Hippocampal formation (tissue), 2 donors: ENCODE data around the gene C12orf54.
"Not testable (repeated sequence)": the region's sequence is repeated elsewhere in the genome, so short reads cannot be mapped to it uniquely, and the experiment has no call there.

Source experiments
- DNase-seq, 2 donors: peaks; one replicate each; lab custom pipeline; 2025; lab: John Stamatoyannopoulos, UW

The C12orf54 gene

DNA sequence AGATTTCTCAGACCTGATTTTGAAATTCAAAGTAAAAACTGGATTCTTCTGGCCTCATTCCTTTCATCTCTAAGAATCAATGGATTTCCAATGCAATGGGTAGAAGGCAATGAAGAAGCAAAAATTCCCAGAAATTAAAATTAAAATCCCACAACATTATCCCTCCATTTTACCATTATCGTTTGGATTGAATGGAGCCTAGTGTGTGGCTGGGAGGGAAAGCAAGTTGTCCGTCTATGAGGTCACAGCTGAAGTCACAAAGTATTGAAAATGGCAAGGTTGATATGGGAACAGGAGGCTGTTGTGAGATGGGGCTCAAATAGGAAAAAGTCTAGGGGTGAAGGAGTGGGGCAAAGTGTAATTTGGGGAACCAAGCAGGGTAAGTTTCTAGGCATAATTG lies at the start of gene C12orf54:
C12orf54 (plus strand) TSS at position 301 of the 400 bp plus-strand sequence. CDS start 799 bp downstream, outside the sequence.
- DNase-seq = no peak

DNA sequence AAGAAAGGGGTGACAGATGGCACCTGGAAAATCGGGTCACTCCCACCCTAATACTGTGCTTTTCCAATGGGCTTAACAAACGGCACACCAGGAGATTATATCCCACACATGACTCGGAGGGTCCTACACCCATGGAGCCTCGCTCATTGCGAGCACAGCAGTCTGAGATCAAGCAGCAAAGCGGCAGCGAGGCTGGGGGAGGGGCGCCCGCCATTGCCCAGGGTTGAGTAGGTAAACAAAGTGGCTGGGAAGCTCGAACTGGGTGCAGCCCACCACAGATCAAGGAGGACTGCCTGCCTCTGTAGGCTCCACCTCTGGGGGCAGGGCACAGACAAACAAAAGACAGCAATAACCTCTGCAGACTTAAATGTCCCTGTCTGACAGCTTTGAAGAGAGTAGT lies 48.3 kb upstream of the C12orf54 start:
- not testable (repeated sequence) for DNase-seq

DNA sequence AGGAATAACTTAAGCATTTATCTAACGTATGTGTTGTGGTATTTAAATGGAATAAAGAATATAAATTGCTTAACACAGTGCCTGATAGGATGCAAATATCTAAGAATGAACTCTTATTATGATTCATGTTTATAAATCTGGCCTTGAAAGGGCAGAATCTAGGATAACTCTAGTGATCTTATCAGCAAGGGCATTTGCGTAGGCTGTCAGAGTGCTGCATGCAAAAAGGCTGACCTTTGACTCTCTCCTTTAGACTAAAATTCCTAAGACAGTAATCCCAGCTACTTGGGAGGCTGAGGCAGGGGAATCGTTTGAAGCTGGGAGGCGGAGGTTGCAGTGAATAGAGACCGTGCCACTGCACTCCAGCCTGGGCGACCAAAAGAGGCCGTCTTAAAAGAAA lies 41.2 kb upstream of the C12orf54 start:
- DNase-seq = no peak

DNA sequence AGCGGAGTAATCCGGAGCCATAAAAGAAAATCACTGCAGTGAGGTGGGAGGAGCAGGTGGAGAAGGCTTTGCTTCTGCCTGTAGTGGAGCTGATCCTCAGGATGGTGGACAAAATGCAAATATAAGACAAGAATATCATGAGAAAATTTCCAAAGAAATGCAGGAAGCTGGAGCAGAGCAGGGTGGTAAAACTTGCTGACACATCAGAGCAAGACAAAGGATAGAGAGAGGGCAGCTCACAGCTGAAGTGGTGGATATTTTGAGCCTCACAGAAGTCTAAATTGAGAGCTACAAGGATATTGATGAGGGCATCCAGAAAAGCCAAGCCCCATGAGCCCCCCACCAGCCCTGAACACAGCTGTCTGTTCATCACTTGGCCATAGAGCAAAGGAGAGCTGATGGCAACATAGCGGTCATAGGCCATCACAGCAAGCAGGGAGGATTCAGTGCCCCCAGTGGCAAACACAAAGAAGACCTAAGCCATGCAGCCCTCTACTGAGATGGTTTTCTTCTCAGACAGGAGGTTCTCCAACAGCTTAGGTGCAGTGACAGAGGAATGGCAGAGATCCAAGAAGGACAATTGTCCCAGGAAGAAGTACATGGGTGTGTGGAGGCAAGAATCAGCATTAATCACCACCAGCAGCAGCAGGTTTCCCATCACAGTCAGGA lies 40.0 kb upstream of the C12orf54 start:
- no peak for DNase-seq

DNA sequence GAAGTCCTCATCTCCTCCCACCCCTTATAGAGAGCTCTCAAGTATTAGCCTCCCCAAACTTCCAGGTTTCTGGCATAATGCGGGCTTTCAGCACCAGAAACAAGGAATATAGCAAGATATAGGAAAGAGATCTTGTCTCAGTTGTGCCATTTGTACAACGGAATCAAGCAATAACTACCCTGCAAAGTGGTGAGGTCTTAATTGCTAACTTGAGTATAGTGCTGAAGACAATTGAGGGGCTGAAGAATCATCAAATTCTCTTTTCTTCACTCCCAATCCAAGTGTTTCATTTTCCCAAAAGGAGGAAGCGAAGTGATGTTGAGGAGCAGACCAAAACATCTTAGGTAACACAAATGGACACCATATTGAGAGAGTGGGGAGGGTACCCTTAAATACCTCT lies 36.8 kb upstream of the C12orf54 start:
- DNase-seq = no peak

DNA sequence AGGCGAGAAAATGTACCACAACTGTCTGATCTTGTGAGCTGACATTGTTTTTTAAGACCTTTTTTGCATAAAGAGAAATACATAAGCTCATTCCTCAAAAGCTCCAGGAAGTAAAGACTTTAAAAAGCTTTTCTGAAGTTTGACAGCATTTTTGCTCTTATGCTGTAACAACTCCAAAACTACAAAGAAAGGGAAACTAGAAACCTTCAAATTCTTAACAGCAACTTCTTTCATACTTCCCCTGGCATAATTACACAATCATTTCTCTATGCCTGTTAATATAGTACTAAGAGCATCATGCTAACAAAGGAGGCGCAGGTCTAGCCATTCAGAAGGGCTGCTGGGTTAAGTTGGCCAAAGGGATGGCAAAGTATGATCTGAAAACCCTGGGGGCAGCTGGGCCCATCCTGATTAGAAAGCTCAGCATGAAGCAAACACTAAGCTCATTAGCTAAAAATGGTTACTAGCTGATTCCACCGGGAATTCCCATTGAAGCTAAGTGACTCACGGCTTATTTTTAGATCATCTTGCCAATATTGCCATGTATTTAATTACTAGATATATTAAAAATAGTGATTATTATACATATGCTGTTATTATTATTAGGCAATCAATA lies 36.0 kb upstream of the C12orf54 start:
- no peak for DNase-seq

DNA sequence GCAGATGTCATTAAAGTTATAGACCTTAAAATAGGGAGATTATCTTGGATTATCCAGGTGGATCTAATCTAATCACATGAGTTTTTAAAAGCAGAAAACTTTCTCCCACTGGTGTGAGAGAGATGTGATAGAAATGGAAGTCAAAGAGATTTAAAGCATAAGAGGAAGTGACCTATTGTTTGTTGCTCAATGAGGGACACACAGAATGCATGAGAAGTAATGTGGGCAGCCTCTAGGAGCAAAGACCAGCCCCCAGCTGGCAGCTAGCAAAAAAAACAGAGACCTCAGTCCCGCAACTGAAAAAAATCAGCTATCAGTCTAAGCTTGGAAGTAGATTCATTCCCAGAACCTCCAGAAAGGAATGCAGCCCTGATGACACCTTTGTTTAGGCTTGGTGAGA lies 34.5 kb upstream of the C12orf54 start:
- DNase-seq = no peak

DNA sequence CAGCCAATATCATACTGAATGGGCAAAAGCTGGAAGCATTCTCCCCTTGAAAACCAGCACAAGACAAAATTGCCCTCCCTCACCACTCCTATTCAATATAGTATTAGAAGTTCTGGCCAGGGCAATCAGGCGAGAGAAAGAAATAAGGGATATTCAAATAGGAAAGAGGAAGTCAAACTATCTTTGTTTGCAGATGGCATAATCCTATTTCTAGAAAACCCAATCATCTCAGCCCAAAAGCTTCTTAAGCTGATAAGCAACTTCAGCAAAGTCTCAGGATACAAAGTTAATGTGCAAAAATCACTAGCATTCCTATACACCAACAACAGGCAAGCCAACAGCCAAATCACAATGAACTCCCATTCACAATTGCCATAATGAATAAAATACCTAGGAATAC lies 30.9 kb upstream of the C12orf54 start:
- no peak for DNase-seq

DNA sequence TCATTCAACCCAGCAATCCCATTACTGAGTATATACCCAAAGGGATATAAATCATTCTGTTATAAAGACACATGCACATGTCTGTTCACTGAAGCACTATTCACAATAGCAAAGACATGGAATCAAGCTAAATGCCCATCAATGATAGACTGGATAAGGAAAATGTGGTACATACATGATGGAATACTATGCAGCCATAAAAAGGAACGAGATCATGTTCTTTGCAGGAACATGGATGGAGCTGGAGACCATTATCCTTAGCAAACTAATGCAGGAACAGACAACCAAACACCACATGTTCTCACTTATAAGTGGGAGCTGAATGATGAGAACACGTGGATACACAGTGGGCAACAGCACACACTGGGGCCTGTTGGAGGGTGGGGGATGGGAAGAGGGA lies 29.3 kb upstream of the C12orf54 start:
- DNase-seq = not testable (repeated sequence)

DNA sequence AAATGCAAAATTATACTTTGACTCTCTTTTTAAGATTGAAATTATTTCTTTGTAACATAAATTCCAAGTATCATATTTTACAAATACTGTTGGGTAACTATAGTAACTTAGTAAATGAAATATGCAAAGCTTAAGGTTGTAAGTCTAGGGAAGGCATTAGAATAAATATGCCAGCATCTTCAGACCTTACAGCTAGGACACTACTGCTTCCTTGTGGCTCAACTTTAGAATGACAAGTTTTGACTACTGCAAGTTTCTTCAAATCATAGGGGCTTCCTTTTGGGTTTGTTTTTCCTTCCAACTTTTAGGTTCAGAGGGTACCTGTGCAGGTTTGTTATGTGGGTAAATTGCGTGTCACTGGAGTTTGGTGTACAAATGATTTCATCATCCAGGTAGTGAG lies 27.6 kb upstream of the C12orf54 start:
- DNase-seq = no peak

DNA sequence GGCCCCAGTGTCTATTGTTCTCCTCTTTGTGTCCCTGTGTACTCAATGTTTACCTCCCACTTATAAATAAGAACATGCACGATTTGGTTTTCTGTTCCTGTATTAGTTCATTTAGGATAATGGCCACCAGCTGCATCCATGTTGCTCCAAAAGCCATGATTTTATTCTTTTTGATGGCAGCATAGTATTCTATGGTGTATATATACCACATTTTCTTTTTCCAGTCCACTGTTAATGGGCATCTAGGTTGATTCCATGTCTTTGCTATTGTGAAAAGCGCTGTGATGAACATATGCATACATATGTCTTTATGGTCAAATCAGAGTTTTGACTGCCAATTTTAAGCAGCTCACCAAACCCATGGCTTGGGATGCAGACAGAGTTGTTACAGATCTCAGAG lies 27.2 kb upstream of the C12orf54 start:
- DNase-seq = no peak

DNA sequence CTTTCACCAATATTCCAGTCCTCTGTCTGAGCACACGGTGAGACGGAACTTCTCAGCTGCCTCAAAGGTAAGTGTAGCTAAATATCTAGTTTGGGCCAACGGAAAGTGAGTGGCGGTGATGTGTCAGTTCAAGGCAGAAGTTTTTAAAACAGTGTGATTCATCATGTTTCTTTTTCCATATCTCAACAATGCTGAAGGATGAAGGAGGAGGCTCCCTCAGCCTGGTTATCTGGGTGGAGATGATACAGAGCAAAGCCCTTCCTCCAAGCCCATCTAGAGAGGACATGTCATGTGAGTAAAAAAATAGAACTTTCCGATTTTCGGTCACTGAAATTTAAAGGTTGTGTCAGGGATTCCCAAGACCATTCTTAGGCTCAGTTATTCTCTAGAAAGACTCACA lies 23.0 kb upstream of the C12orf54 start:
- DNase-seq = no peak

DNA sequence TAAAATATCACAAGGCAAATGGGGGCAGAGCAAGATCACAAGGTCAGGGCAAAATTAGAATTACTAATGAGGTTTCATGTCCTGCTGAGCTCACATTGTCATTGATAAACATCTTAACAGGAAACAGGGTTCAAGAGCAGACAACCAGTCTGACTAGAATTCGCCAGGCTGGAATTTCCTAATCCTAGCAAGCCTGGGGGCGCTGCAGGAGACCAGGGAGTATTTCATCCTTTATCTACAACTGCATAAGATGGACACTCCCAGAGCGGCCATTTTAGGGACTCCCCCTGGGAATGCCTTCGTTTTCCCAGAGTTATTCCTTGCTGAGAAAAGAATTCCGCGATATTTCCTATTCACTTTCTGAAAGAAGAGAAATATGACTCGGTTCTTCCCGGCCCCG lies 13.3 kb upstream of the C12orf54 start:
- DNase-seq = not testable (repeated sequence)

DNA sequence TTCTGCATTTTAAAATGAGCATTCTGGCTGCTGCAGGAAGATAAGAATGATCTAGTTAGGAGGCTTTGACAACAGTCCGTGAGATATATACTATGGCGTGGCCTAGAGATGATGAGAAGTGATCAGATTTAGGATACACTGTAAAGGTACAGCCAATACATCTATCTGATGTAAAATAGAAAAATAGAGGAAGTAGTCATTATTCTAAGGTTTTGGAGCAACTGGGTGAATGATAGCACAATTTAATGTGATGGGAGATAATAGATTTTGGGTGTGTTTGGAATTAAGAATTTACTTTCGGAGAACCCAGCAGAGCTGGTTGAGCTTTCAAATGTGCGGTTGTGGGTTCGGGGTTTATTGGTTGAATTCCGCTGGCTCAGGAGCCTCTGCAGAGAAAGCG lies 10.0 kb upstream of the C12orf54 start, which contains the start of gene ANP32D:
ANP32D (plus strand) TSS at position 301 of the 400 bp plus-strand sequence. CDS start 106 bp downstream, outside the sequence.
- DNase-seq = no peak

DNA sequence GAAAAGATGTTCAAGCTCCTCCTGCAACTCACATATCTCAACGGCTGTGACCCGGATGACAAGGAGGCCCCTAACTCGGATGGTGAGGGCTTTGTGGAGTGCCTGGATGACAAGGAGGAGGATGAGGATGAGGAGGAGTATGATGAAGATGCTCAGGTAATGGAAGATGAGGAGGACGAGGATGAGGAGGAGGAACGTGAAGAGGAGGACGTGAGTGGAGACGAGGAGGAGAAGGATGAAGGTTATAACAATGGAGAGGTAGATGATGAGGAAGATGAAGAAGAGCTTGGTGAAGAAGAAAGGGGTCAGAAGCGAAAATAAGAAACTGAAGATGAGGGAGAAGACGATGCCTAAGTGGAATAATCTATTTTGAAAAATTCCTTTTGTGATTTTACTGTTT lies 9.2 kb upstream of the C12orf54 start:
- DNase-seq = no peak

DNA sequence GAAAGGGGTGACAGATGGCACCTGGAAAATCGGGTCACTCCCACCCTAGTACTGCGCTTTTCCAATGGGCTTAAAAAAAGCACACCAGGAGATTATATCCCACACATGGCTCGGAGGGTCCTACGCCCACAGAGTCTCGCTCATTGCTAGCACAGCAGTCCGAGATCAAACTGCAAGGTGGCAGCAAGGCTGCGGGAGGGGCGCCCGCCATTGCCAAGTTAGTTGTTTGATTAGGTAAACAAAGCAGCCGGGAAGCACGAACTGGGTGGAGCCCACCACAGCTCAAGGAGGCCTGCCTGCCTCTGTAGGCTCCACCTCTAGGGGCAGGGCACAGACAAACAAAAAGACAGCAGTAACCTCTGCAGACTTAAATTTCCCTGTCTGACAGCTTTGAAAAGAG lies 7.8 kb upstream of the C12orf54 start:
- not testable (repeated sequence) for DNase-seq

DNA sequence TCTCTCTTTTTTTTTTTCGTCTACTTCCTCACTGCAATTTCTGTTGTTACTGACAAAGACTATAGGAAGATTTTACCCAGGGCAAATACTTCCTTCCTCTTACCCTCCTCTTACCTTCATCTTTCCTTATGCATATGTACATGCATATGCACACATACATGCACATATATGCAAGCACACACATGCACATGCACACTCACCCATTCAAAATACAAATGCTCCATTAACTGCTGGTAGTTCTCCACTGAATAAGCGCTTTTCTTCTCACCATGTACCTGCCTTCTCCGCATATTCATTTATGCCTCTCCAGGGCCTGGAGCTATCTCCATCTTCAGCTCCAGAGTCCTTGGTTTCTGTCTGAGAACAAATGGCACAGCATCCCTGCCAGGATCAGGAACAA lies 632 bp downstream of the C12orf54 start:
- no peak for DNase-seq

DNA sequence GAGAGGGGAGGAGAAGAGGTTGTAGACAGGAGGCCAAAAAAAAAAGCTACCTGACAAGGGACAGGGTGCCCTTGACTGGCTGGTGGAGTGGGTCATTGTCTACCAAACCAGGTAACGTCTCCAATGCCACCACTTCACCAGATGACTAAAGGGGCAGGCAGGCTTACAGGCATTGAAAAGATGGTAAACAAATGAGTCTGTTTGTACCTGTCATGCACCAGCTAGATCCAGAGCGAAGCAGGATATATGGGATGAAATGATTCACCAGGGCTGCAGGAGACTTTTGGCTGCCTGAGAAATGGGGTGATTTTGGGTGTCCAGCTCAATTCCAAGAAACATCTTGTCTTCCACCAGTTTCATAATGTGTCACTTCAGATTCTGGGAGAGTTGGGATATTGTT lies 4.0 kb downstream of the C12orf54 start:
- no peak for DNase-seq

DNA sequence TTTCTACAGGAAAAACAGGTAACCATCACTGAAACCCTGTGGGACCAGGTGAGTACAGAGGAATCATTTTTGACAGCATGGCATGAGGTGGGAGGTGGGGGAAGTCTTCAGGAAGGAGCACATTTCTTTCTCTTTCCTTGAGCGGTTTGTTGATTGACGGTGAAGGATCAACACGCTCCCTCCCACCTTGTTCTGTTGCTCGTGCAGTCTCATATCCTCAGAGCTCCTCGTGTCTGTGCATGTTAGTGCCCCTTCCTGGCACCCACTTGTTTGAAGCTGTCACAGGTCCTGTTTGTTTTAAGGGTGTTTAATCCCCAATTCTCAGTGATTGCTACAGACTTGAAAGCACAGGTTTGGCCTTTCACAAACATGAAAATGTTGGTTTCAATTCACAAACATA lies 4.4 kb downstream of the C12orf54 start:
- no peak for DNase-seq

DNA sequence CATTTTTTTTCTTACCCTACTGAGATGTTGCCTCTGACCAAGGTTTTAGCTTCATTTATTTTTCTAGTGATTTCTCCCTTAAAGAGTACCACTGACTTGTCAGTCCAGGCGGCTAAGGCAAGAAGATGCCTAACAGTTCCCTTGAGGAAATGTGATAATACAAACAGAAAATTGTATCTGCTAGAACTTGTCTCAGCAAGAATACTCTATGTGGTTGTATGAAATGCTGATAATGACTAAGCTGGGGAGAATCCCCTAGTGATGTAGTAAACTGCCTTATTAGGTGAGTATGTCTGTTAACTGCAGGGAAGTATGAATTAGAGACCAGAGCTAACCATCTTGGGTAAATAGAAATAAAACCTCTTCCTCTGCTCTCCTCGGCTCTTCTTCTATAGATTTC lies 6.7 kb downstream of the C12orf54 start:
- DNase-seq = no peak

DNA sequence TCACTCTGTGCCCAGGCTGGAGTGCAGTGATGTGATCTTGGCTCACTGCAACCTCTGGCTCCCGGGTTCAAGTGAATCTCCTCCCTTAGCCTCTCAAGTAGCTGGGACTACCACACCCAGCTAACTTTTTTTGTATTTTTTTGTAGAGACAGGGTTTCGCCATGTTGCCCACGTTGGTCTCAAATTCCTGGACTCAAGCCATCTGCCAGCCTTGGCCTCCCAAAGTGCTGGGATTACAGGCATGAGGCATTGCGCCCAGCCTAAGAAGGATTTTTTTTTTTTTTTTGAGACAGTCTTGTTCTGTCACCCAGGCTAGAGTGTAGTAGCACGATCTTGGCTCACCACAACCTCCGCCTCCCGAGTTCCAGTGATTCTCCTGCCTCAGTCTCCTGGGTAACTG lies 7.2 kb downstream of the C12orf54 start:
- DNase-seq = not testable (repeated sequence)

DNA sequence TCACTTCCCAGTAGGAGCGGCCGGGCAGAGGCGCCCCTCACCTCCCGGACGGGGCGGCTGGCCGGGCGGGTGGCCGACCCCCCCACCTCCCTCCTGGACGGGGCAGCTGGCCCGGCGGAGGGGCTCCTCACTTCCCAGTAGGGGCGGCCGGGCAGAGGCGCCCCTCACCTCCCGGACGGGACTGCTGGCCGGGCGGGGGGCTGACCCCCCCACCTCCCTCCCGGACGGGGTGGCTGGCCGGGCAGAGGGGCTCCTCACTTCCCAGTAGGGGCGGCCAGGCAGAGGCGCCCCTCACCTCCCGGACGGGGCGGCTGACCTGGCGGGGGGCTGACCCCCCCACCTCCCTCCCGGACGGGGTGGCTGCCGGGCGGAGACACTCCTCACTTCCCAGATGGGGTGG lies 18.0 kb downstream of the C12orf54 start:
- DNase-seq = not testable (repeated sequence)

DNA sequence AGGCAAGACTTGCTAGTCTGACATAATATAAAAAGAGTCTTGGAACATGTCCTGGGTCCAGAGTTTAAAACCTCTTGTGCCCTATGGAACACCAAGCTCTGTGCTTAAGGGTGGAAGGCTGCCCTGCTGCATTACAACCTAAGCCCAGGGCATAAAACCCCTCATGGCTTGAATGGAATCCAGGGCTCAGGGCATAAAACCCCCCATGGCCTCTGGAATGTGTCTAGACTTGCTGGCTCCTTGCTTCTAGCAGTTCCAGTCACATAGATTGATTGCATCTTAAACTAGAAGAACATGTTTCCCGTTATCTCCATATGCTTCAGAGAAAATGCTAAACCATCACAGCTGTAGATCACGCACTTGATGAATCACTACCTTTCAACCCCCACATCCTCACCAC lies 24.5 kb downstream of the C12orf54 start:
- DNase-seq = not testable (repeated sequence)

DNA sequence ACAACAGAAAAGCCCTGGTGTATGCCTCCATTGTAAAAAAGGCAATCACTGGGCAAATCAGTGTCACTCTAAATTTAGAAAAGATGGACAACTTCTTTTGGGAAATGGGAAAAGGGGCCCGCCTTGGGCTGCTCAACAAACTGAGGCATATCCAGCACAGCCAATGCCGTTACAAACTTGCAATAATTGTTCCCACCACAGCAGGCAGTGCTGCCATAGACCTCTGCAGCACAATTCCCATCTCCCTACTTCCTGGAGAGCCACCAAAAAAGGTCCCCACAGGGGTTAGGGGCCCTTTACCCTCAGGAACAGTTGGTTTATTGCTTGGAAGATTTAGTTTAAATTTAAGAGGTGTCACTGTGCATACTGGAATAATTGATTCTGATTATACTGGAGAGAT lies 26.7 kb downstream of the C12orf54 start:
- DNase-seq = no peak
